B cell (primary cell): ENCODE results near the gene DFFB. TPM values are rescaled to one million over a fixed set of nuclear protein-coding genes. Genes with fewer than 3 reads are reported as not detected.

Experiments
- ATAC-seq: fragments of 200-7000 bp; cut with Tn5 transposase; one replicate; pipeline ENCODE4 v1.10.0; 2021; ENCODE audit warnings: low read depth, mild to moderate bottlenecking, moderate number of reproducible peaks, moderate library complexity
- CTCF ChIA-PET: fragments of 350-600 bp; sonication (Branson Sonifier 250); formaldehyde crosslinking; loops from one replicate; lab custom pipeline; 2021; ENCODE audit warnings: antibody characterized with exemption, inconsistent platforms; lab: Charles Lee
- POLR2A ChIA-PET: fragments of 350-600 bp; sonication (Branson Sonifier 250); formaldehyde crosslinking; loops from one replicate; lab custom pipeline; 2021; ENCODE audit warnings: antibody characterized with exemption; lab: Charles Lee
- DNase-seq: peaks from one replicate; pipeline ENCODE4 v3.0.0; 2013
- H2AFZ ChIP-seq: 2 replicates; pipeline ENCODE4 v1.6.1; 2012; ENCODE audit warnings: mild to moderate bottlenecking, low read depth, low read length; ENCODE audit not compliant: insufficient read depth, poor library complexity, severe bottlenecking
- H3K27ac ChIP-seq, 2 donors: 1 replicate in 1 of 2; 2 replicates in 1 of 2; pipeline ENCODE4 v1.5.1; 2012 to 2013; ENCODE audit warnings: low read length in 2 of 2, mild to moderate bottlenecking in 2 of 2, moderate library complexity in 1 of 2
- H3K27me3 ChIP-seq, 4 experiments: fragments of 200-600 bp in 1 of 4; sonication (generic) in 1 of 4; replicated peaks in 1 of 4; 1 replicate in 2 of 4; 2 replicates in 2 of 4; pipeline versions ENCODE4 v1.6.1 to v1.7.0; 2013 to 2016; ENCODE audit warnings: low read length in 3 of 4, mild to moderate bottlenecking in 2 of 4, mixed read lengths in 1 of 4, moderate library complexity in 1 of 4; ENCODE audit not compliant: insufficient read depth in 4 of 4, control insufficient read depth in 3 of 4; ENCODE audit errors: control extremely low read depth in 1 of 4
- H3K36me3 ChIP-seq, 2 experiments: replicated peaks in 1 of 2; 1 replicate in 1 of 2; 2 replicates in 1 of 2; pipeline versions ENCODE4 v1.6.1 to v1.7.1; 2013; ENCODE audit warnings: low read length in 1 of 2; ENCODE audit not compliant: insufficient read depth in 2 of 2, control insufficient read depth in 1 of 2; ENCODE audit errors: control extremely low read depth in 1 of 2, extremely low read depth in 1 of 2
- H3K4me1 ChIP-seq, 2 donors: fragments of 200-600 bp in 1 of 2; sonication (generic) in 1 of 2; 1 replicate in 1 of 2; 2 replicates in 1 of 2; pipeline versions ENCODE4 v1.5.1 to v1.6.1; 2013 to 2017; ENCODE audit warnings: low read length in 2 of 2; ENCODE audit not compliant: control insufficient read depth in 2 of 2, insufficient read depth in 2 of 2
- H3K4me2 ChIP-seq: replicated peaks from 2 replicates; pipeline ENCODE3; 2012; ENCODE audit warnings: mild to moderate bottlenecking, low read depth, low read length; ENCODE audit not compliant: poor library complexity, severe bottlenecking
- H3K4me3 ChIP-seq, 5 experiments: fragments of 200-600 bp in 1 of 5; sonication (generic) in 1 of 5; 1 replicate in 3 of 5; 2 replicates in 2 of 5; pipeline versions ENCODE4 v1.5.1 to v1.7.0; 2011 to 2016; ENCODE audit warnings: low read length in 4 of 5, mild to moderate bottlenecking in 4 of 5, low read depth in 2 of 5, control low read depth in 1 of 5, moderate library complexity in 1 of 5; ENCODE audit not compliant: insufficient read depth in 1 of 5; ENCODE audit errors: control extremely low read depth in 1 of 5, extremely low read depth in 1 of 5
- H3K79me2 ChIP-seq: fragments of 200-600 bp; sonication (generic); one replicate; pipeline ENCODE4 v1.6.0; 2016; ENCODE audit warnings: low read length; ENCODE audit not compliant: control insufficient read depth, insufficient read depth
- H3K9ac ChIP-seq: fragments of 200-600 bp; sonication (generic); 2 replicates; pipeline ENCODE4 v1.6.1; 2017; ENCODE audit warnings: mild to moderate bottlenecking, low read length, moderate library complexity
- H3K9me3 ChIP-seq, 3 donors: one replicate each; pipeline versions ENCODE4 v1.6.1 to v1.7.1; 2013; ENCODE audit warnings: low read length in 2 of 3; ENCODE audit not compliant: control insufficient read depth in 2 of 3, insufficient read depth in 1 of 3; ENCODE audit errors: control extremely low read depth in 1 of 3
- H4K20me1 ChIP-seq: 2 replicates; pipeline ENCODE4 v1.6.0; 2012; ENCODE audit warnings: mild to moderate bottlenecking, low read length; ENCODE audit not compliant: insufficient read depth, control insufficient read depth, poor library complexity, severe bottlenecking
- H3K27ac Mint-ChIP-seq: one replicate; pipeline ENCODE4 v1.8.0; 2021; ENCODE audit warnings: mixed read lengths
- H3K27me3 Mint-ChIP-seq: one replicate; pipeline ENCODE4 v1.8.0; 2021; ENCODE audit warnings: mixed read lengths
- H3K4me1 Mint-ChIP-seq: one replicate; pipeline ENCODE4 v1.8.0; 2021; ENCODE audit warnings: mixed read lengths
- H3K4me3 Mint-ChIP-seq: one replicate; pipeline ENCODE4 v1.8.0; 2021; ENCODE audit warnings: mixed read lengths
- H3K9me3 Mint-ChIP-seq: one replicate; pipeline ENCODE4 v1.8.0; 2022; ENCODE audit warnings: mixed read lengths; ENCODE audit not compliant: insufficient read depth
- EZH2 ChIP-seq: IDR thresholded peaks from 2 replicates; pipeline ENCODE4 v1.6.1; 2012; ENCODE audit warnings: borderline replicate concordance, low read depth, mild to moderate bottlenecking, moderate library complexity, low read length; ENCODE audit not compliant: insufficient read depth, poor library complexity, severe bottlenecking
- WGBS: methylation state at CpG from one replicate; pipeline ENCODE4 v1.1.5; 2013; ENCODE audit warnings: missing lambda C conversion rate; ENCODE audit not compliant: insufficient coverage; 5-methylcytosine and 5-hydroxymethylcytosine counted together
- intact Hi-C: fragments of 100-400 bp; cut with micrococcal nuclease; formaldehyde crosslinking; loops from one replicate; pipeline ENCODE4 v1.10.0; 2022
- polyA plus RNA-seq: library from polyadenylated mRNA; depleted of rRNA; stranded (reverse); fragments of >200 nt; gene quantifications from 2 replicates; pipeline ENCODE4 v1.2.3, GENCODE V29; 2012
- total RNA-seq, 2 donors: library from RNA; stranded (reverse); fragments of 120-200 nt in 1 of 2; gene quantifications; 1 replicate in 1 of 2; 2 replicates in 1 of 2; pipeline versions ENCODE4 v1.2.3 to v1.2.4, GENCODE V29; 2013 to 2022
- TF ChIP-seq, protein P1 (sequence below): fragments of 200-600 bp; IDR thresholded peaks from one replicate; pipeline ENCODE4 v1.8.0; 2022; ENCODE audit warnings: antibody characterized with exemption, mild to moderate bottlenecking

The DFFB gene
- total and polyA plus RNA-seq, 2 donors (not counting 1 experiment from before 2014, with no cell fraction given), result 14.0 to 17.4 TPM

DNA sequence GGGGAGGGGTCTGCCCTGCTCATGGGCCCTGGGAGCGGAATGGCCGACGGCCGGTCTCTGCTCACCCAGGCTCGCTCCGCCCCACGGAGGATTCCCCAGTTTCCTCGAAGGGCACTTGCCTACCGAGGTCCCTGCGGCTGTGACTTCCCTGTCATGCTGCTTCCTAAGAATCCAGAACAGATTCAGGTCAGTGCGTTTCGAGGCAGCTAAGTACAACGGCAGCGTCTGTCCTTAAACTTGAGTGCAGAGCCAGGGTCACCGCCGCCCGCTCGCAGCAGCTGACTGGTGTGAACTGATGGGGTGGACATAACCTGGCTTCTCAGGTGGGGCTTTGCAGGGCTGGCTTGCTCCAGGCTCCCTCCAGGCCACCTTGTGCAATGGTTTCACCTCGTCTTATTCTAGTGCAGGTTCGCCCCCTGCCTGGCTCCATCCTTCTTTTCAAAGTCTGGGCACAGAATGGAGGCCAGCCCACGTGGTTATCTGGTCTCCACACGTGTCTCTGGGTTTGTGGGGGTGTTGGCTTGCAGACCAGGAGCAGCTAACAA, 50.4 kb downstream of the DFFB start:
- H3K9me3 Mint-ChIP-seq, result no peaks in the 10 kb centered on the region
- no peak overlapping the region for H3K4me2 ChIP-seq
- 83% methylated on average over 18 of the region's 22 CpGs for WGBS
- H3K4me1 Mint-ChIP-seq, result peaks cover 25% of the 10 kb centered on the region
- intact Hi-C loops, result loop anchor here (10.0 kb wide), 1 partner anchor 253 kb away; the partner anchor contains the start of genes TP73 and WRAP73
- no peaks in the 10 kb centered on the region for H3K36me3 ChIP-seq
- ChIA-PET CTCF (interaction anchor here (0.7 to 1.2 kb wide), 2 partner anchors 918 to 922 kb away, joined by 3 to 6 read pairs; no protein-coding TSS in a partner anchor), POLR2A (no interaction called here)
- no peak for TF ChIP-seq EZH2
- TF ChIP-seq, protein P1, sequence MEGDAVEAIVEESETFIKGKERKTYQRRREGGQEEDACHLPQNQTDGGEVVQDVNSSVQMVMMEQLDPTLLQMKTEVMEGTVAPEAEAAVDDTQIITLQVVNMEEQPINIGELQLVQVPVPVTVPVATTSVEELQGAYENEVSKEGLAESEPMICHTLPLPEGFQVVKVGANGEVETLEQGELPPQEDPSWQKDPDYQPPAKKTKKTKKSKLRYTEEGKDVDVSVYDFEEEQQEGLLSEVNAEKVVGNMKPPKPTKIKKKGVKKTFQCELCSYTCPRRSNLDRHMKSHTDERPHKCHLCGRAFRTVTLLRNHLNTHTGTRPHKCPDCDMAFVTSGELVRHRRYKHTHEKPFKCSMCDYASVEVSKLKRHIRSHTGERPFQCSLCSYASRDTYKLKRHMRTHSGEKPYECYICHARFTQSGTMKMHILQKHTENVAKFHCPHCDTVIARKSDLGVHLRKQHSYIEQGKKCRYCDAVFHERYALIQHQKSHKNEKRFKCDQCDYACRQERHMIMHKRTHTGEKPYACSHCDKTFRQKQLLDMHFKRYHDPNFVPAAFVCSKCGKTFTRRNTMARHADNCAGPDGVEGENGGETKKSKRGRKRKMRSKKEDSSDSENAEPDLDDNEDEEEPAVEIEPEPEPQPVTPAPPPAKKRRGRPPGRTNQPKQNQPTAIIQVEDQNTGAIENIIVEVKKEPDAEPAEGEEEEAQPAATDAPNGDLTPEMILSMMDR, result no peak
- peaks cover 0 to 15% (median 0%) of the 10 kb centered on the region in 4 experiments for H3K27me3 ChIP-seq
- no peak overlapping the region for H3K4me3 ChIP-seq
- no peaks in the 10 kb centered on the region for H4K20me1 ChIP-seq
- ATAC-seq (no peak), DNase-seq (no peak)
- H3K79me2 ChIP-seq, result no peaks in the 10 kb centered on the region
- H3K4me3 Mint-ChIP-seq, result no peak overlapping the region
- no peak overlapping the region for H3K27ac ChIP-seq
- H2AFZ ChIP-seq, result no peak overlapping the region
- no peak overlapping the region for H3K9ac ChIP-seq
- H3K9me3 ChIP-seq, result no peaks in the 10 kb centered on the region
- peaks cover 6% of the 10 kb centered on the region for H3K27me3 Mint-ChIP-seq
- peaks cover 4 to 34% of the 10 kb centered on the region in 2 donors for H3K4me1 ChIP-seq
- no peak overlapping the region for H3K27ac Mint-ChIP-seq

- Histone ChIP-seq H3K79me2 (no peaks in the 10 kb centered on the region), H3K36me3 (no peaks in the 10 kb centered on the region), H3K4me2 (no peak overlapping the region), H4K20me1 (no peaks in the 10 kb centered on the region), H3K4me1 (peaks cover 4 to 23% of the 10 kb centered on the region in 2 donors), H2AFZ (no peak overlapping the region), H3K27ac (no peak overlapping the region), H3K9me3 (no peaks in the 10 kb centered on the region), H3K9ac (no peak overlapping the region), H3K4me3 (no peak overlapping the region), H3K27me3 (peaks cover 0 to 15% (median 0%) of the 10 kb centered on the region in 4 experiments)
- no peak overlapping the region for H3K4me3 Mint-ChIP-seq
- H3K27ac Mint-ChIP-seq, result no peak overlapping the region
- H3K4me1 Mint-ChIP-seq, result peaks cover 25% of the 10 kb centered on the region
- no peaks in the 10 kb centered on the region for H3K9me3 Mint-ChIP-seq
- TF ChIP-seq, protein P1, result no peak
- TF ChIP-seq EZH2, result no peak
- intact Hi-C loops, result loop anchor here (10.0 kb wide), 1 partner anchor 254 kb away; the partner anchor contains the start of genes TP73 and WRAP73
- ChIA-PET CTCF (no interaction called here), POLR2A (no interaction called here)
- 90% methylated on average over 12 of the region's 17 CpGs for WGBS
- H3K27me3 Mint-ChIP-seq, result peaks cover 6% of the 10 kb centered on the region
- no peak for DNase-seq
- no peak for ATAC-seq
Observed at GRCh38 chr1:3908886-3909517, 51.7 kb downstream of the DFFB start.
